ENCODE results near the gene TRAPPC2L.

DNA sequence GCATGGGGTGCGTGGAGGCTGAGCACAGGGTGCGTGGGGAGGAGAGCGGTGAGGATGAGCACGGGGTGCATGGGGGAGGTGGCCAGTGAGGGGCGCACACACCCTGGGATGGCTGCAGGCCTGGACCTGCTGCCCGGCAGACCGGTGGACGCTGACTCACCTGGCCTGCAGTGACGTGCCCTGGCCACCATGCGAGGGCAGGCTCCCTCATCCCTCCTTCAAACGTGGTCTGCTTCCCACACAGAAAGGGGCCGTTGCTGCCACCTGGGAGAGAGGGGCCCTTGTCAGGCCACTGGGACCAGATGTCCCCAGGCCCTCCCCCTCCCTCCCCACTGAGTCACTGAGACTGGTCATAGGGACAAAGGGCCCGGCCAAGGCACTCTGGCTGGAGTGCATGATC, 25.1 kb upstream of the TRAPPC2L start:
- TF ChIP-seq, protein P1, sequence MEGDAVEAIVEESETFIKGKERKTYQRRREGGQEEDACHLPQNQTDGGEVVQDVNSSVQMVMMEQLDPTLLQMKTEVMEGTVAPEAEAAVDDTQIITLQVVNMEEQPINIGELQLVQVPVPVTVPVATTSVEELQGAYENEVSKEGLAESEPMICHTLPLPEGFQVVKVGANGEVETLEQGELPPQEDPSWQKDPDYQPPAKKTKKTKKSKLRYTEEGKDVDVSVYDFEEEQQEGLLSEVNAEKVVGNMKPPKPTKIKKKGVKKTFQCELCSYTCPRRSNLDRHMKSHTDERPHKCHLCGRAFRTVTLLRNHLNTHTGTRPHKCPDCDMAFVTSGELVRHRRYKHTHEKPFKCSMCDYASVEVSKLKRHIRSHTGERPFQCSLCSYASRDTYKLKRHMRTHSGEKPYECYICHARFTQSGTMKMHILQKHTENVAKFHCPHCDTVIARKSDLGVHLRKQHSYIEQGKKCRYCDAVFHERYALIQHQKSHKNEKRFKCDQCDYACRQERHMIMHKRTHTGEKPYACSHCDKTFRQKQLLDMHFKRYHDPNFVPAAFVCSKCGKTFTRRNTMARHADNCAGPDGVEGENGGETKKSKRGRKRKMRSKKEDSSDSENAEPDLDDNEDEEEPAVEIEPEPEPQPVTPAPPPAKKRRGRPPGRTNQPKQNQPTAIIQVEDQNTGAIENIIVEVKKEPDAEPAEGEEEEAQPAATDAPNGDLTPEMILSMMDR (IDR thresholded peaks at IDR 0.05), result no peak
- TF ChIP-seq ZFX (IDR thresholded peaks at IDR 0.05; ENCODE audit: borderline replicate concordance), result no peak

Data from 22Rv1 (cell line).